NCI-H748 treated with DMSO at 0.1 percent for 48 hours (cell line): ENCODE data around the gene ARSG.
A peak's percentile ranks its signal among the peaks of the same experiment; 100 is the strongest.
"Not testable (repeated sequence)": the region's sequence is repeated elsewhere in the genome, so short reads cannot be mapped to it uniquely, and the experiment has no call there.

Experiments used
- DNase-seq: peaks from one replicate; lab custom pipeline; 2025; lab: John Stamatoyannopoulos, UW

Gene ARSG

DNA sequence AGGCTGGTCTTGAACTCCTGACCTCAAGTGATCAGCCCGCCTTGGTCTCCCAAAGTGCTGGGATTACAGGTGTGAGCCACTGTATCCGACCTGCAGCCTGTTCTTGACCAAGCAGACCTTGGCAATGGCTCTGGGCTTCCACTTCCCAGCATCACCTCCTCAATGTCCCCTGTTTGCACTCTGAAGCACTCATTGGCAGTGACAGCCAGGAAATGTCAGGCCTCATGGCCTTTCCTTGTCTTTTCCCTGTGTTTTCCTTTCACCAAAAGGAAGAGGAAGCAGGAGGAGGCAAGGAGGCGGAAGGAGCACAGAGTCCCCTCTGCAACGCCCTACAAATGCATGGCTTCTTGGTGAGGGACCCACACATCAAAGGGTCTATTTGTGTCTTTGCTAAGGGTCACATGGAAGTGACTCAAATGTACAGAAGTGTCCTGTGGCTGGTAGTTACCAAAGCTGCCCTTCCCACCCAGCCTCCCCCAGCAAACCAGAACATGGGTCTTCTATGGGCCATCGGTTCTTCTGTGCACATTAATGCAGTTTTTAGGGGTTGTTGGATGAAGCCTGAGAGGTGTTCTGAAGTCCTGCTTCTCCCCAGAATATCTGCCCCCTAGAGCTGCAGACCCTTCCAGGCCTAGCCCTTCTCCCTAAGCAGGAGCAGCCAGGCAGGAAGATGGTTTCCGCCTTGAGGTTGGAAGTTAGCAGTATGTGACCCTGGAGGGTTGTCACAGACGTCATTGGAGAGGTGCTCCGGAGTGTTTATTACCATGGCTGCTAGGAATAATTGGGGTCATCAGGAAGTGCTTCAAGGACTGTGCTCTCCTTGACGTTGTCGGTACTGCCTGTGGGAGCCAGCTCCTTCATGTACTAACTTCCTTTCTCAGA lies 105.2 kb downstream of the ARSG start:
- DNase-seq: no peak

DNA sequence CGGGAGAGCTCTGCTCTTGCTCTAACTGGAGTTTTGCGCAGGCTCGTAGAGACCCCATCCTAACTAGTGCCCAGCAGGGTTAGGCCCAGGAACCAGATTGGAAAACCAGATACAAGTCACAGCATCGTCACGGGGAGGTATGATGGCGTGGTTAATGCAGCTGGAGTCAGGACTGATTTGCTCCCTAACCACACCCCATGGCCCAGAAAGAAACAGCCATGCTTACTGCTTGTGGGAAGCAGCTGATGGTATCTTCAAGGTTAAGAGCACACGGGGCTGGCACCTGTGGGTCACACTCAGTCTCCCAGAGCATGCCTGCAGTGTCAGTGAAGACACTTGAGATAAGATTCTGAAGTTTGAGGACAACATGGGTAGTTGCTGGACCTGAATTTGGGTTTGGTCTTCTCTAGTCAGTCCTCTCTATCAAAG lies 105.8 kb downstream of the ARSG start:
- no peak for DNase-seq

DNA sequence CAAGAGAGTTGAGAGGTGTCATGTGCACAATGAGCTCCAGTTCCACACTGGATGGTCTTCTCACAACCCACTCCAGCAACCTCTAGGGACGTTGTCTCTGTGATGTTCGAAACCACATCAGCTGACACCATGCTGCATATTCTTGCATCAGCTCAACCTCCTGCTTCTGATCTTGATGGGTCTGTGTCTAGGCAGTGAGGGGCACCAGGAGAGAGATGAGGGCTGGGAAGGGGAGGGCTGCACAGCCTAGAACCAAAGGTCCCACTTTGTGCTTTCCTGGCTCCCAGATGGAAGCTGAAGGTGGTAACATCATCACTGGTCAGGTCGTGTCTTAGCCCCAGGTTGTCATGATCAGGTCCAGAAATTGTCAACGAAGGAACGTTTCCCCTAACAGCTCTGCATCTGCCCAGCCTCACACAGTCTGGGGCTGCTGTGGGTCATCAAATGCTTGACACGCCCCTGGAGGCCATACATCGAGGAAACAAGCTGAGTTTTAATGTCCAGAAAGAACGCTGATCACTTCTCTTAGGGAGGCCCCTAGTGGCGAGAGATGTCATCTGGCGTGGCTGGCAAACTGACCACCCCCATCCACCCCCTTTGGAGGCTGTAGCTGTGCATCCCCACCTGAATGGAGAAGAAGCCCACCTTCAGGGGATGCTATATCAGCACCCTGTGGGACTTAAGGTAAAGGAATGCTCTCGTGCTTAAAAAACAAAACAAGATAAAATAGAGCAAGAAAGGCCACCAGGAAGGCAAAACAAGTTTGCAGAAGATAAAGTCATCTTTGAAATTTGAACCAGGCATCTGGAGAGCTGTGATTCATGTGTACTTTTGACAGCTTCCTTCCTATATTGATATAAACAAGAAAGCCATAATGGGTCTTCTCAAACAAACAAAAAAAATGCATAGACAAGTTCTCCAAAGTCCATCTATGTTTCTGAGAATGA lies 107.7 kb downstream of the ARSG start:
- DNase-seq: peak; percentile 39

DNA sequence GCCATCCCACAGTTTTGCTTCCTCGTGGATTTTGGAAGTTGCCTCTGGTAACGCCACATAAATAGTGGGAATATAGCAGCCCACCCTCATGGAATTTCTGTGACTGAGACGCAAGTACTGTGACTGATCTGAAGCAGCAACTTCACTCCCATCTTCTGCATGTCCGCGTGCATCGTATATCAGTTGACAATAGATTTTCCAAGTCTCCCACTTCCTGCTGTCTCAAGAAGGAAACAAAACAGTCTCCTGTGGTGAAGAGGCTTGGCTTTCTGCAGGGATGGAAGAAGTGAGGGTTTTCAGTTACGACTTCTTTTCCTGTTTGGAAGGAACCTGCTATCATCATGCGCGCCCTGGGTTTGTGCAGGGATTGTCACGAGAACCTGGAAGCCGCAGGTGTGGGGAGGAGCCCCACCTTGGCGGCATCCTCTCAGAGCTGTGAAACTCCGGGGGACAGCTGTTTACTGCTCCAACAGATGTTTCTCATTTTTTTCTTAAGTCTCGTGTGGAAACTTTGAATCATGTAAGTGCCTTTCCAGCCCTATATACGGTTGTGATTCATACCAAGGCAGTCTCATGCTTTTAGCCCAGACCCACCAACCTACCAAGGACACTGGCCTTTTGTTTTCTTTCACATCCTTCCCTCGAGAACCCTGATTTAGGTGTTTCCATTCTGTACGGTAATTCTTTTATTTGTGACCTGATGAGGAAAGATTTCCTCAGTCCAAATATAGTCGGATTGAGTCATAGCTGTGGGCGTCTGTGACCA lies 108.5 kb downstream of the ARSG start:
- DNase-seq: no peak

DNA sequence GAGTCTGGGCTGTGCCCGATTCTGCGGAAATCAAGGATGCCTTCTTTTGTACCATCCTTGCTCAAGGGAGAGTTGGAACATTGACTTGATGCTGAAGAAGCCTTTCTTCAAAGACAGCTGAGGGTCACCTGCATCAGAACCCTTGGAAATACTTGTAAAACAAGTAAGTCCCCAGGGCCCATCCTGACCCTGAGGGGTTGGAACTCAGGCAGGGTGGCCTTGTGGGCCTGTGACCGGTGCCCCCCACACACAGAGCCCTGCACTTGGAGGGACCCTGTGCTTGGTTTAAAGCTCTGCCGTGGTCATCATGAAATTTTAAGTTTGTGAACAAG lies 109.1 kb downstream of the ARSG start:
- no peak for DNase-seq

DNA sequence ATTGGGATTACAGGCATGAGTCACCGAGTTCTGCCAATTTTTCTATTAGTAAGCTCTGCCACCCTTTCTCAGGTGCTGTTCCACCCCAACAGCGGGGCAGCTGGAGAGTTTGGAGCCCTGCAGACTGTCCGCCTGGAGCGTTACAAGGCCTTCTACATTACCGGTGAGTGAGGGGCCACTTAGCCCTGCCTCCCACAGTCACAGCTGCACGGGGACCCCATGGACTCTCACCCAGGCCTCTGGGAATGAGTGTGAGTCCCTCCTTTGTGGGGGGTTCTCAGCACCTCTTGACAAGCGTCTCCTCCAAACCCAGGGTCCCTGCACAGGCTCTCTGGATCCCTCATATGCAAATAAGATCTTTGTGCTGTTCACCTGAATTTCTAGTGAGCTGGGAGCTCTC lies 110.0 kb downstream of the ARSG start:
- DNase-seq: no peak

DNA sequence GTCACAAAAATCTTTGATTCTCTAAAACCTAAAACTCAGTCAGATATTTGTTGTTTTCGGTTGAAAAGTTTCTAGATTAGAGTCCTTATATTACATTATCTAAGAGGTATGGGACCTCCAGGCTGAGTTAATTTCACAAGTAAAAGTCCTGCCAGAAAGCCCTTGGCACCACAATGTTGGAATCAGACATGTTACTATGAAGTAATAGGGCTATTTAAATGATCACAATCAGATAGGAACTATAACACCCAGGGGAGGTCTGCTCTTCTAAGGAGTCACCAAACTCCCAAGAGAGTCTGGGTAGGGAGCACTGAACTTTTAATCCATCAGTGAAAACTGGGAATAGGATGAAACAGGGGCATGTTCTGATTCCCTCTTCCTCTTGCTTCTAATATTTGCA lies 111.8 kb downstream of the ARSG start:
- DNase-seq: no peak

DNA sequence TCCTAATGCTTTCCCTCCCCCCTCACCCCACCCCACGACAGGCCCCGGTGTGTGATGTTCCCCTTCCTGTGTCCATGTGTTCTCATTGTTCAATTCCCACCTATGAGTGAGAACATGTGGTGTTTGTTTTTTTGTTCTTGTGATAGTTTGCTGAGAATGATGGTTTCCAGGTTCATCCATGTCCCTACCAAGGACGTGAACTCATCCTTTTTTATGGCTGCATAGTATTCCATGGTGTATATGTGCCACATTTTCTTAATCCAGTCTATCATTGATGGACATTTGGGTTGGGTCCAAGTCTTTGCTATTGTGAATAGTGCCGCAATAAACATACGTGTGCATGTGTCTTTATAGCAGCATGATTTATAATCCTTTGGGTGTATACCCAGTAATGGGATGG lies 112.5 kb downstream of the ARSG start:
- not testable (repeated sequence) for DNase-seq

DNA sequence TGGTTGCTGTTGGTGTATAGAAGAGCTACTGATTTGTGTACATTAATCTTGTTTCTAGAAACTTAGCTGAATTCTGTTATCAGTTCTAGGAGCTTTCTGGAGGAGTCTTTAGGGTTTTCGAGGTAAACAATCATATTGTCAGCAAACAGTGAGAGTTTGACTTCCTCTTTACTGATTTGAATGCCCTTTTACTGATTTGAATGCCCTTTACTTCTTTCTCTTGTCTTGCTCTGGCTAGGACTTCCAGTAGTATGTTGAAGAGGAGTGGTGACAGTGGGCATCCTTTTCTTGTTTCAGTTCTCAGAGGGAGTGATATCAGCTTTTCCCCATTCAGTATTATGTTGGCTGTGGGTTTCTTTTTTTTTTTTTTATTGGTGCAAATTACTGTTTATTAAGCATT lies 116.4 kb downstream of the ARSG start:
- DNase-seq: not testable (repeated sequence)

DNA sequence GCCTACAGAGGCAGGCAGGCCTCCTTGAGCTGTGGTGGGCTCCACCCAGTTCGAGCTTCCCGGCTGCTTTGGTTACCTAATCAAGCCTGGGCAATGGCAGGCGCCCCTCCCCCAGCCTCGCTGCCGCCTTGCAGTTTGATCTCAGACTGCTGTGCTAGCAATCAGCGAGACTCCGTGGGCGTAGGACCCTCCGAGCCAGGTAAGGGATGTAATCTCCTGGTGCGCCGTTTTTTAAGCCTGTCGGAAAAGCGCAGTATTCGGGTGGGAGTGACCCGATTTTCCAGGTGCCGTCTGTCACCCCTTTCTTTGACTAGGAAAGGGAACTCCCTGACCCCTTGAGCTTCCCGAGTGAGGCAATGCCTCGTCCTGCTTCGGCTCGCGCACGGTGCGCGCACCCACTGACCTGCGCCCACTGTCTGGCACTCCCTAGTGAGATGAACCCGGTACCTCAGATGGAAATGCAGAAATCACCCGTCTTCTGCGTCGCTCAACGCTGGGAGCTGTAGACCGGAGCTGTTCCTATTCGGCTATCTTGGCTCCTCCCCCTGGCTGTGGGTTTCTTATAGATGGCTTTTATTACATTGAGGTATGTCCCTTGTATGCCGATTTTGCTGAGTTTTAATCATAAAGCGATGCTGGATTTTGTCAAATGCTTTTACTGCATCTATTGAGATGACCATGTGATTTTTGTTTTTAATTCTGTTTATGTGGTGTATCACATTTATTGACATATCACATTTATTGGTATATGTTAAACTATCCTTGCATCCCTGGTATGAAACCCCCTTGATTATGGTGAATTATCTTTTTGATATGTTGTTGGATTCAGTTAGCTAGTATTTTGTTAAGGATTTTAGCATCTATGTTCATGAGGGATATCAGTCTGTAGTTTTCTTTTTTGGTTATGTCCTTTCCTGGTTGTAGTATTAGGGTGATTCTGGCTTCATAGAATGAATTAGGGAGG lies 122.6 kb downstream of the ARSG start:
- peak; percentile 8 for DNase-seq

DNA sequence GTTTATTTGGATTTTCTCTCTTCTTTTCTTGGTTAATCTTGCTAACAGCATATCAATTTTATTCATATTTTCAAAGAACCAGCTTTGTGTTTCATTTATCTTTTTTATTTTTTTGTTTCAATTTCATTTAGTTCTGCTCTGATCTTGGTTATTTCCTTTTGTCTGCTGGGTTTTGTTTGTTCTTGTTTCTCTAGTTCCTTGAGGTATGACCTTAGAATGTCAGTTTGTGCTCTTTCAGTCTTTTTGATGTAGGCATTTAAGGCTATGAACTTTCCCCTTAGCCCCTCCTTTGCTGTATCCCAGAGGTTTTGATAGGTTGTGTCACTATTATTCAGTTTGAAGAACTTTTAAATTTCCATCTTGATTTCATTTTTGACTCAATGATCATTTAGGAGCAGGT lies 123.6 kb downstream of the ARSG start:
- DNase-seq: not testable (repeated sequence)

DNA sequence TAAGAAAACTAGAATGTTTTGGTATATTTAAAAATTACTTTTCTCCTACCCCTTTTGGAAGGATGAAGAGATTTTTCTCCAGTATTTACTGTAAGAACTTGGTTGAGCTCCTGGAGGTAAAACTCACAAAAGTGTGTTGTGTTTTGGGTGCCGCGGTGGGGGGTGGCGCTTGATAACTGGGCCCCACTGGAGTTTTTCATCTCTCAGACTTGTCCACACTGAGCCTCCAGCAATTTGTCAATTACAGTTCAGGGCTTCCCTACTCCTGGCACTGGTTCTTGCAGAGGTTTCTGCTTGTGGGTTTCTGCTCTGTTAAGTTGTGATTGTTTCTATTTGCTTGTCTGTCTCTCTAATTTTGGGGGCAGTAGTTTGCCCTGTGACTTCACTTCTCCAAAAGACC lies 126.0 kb downstream of the ARSG start:
- no peak for DNase-seq

DNA sequence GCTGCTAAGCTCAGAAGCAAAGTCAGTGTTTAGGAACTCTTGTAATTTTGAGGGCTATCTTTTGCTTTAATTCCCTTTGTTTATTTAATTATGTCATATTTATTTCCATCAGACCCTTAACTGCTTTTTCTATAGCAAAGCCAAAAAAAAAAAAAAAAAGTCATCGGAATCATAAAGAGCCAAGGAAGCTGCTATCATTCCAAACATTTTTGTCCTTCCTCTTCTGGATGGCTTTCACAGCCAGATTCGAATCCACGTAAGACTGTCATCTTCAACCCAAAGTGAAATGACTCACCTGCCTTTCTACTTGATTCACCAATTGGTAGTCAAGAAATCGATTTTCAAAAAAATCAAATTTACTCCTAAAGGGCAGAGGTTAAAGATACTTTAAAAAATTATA lies 127.6 kb downstream of the ARSG start:
- no peak for DNase-seq

DNA sequence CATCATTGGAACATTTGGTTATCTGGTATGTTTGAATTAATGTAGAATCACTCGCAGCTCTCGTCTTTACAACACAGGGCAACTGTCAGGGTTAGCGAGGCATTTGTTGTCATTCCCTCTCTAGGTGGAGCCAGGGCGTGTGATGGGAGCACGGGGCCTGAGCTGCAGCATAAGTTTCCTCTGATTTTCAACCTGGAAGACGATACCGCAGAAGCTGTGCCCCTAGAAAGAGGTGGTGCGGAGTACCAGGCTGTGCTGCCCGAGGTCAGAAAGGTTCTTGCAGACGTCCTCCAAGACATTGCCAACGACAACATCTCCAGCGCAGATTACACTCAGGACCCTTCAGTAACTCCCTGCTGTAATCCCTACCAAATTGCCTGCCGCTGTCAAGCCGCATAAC lies 128.8 kb downstream of the ARSG start:
- DNase-seq: no peak

DNA sequence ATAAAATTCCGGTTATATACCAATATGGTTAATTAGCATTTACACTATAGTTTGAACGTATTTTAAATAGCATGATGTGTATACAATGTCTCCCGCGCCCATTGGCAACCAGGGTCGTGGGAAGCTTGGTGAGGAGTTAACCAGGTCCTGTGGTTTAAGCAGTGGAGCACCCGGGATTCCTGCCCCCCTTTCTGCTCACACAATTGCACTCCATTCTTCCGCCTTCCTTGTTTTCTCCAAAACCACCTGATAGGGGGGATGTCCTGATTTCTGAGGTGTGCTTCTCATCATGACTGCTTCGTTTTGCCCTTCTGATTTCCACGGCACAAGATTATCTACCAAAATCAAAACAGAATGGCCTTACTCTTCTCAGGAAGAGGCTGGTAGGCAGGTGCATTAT lies 130.2 kb downstream of the ARSG start:
- no peak for DNase-seq

DNA sequence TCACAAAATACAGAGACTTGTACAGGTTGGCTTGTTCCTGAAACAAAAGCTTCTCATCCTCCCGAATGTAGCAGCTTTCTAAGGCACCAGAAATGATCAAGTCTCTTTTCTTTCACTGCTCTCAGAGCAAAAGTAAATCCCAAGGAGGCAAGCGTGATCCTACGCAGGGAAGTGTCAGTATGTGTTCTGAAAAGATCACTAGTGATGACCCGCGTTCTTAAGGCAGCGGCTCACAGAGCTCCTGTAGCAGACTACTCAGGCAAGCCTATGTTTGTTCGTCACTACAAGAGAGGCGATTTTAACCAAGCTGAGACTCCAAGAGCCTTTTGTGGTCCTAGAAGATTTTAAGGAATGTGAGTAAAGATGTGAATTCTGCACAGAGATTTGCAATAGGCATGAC lies 131.5 kb downstream of the ARSG start:
- DNase-seq: no peak

DNA sequence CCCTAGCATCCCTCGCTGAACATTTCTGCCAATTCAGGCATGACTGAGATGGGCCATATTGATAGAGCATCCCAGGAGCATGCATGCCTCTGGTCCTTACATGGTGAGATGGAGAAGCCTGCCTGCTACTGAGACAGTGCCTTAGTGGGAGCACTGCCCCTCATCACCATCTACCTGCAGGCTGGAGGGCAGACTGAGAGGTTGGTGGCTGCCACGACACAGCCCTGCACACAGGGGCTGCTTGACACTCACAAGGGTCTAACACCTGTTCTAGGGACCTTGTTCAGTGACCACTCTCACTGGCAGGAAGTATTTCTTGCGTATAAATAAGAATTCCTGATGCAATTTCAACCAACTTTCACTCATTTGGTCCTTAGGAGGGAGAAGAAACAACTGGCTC lies 132.0 kb downstream of the ARSG start:
- DNase-seq: no peak

DNA sequence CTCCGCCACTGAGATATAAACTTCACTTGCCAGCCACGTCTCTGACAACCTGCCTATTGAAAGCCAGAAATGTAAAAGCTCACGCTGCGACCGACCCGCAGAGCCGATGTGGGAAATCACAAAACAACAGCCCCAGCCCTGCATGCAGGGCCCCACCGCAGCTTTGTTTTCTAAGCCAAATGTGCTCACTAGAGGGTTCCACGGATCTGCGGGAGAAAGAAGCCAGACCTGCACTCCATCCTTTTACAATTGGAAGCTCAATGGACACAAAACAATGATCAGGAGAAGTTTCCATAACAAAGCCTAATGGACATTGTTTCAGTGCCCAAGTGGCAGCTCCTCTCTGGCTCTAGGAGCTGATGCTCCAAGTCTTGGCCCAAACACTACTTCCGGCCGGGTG lies 132.9 kb downstream of the ARSG start:
- DNase-seq: no peak

DNA sequence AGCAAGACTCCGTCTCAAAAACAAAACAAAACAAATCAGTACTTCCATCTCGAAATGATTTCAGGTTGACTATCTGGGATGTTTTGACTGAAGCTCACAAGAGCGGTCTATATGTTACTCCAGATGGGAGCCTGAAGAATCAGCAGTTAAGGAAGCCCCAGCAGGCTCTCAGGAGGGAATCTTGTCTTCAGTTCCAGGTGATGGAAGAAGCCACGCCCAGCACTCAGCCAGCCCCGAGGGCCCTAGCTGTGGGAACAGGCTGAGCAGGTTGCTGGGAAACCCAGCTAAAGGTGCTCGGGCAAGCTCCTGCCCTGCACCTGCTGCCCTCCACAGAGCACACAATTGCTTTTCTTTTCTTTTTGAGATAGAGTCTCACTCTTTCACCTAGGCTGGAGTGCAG lies 133.6 kb downstream of the ARSG start:
- peak; percentile 15 for DNase-seq

DNA sequence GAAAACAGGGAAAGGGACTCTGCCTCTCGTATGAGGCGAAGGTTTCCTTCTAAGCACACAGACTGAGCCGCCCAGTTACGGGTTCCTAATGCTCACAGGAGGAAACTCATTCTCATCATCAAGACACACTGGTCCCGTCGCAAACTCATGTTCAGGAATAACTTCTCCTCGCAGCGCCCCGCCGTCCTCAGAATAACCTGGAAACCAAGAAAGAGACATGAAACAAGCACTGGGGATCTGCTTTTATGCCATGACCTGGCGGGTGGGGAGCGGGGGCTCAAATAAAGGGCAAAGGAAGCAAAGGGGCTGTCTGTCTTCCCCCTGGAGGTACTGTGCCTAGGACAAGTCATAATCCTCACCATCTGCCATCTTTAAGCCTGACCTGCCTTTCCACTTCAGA lies 134.7 kb downstream of the ARSG start:
- DNase-seq: no peak

DNA sequence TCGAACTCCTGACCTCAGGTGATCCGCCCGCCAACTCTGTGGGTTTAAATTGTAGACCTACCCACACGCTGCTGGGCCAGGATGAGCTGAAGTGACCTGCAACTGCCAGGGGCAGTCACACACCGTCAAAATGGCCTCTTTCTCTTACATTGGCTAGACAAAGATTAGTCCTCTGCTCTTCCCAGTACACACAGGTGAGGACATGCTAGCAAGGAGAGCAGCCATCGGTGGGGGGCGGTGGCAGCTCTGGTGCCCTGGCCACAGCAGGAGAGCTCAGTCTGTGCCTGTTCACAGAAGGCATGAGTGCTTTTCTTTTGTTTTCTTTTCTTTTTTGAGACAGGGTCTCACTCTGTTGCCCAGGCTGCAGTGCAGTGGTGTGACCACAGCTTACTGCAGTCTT lies 136.3 kb downstream of the ARSG start:
- DNase-seq: no peak
